GM21717 (cell line): ENCODE results near the gene NT5C.
"Not testable (repeated sequence)": the region's sequence is repeated elsewhere in the genome, so short reads cannot be mapped to it uniquely, and the experiment has no call there.

Source experiments
- ATAC-seq: cut with Tn5 transposase; IDR thresholded peaks from one replicate; pipeline ENCODE4 v1.9.1; 2021; ENCODE audit warnings: mild to moderate bottlenecking, moderate library complexity; ENCODE audit not compliant: unreplicated experiment

NT5C gene

DNA sequence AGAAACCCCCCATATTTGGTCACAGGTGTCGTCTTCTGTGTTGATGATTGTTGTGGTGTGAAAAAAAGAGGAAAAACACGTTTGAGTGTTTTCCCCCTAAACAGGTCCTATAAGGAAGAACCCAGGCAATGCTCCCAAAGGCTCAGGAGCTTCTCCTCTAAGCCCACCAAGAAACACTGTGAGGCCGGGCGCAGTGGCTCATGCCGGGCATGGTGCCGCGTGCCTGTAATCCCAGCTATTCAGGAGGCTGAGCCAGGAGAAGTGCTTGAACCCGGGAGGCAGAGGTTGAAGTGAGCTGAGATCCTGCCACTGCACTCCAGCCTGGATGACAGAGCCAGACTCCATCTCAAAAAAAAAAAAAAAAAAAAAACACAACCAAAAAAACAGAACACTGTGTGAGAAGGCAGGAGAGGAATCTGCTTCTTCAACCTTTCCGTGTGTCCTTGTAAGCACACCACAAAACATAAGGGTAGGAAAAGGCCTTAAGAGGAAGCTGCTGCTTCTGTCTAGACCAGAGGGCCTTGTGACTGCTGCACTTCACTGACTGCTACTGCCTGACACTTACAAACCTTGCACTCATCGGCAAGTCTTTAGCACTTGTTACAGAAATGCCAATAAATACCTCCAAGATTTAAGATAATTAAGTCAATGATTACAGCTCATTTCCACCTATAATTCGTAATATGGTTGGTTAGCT is 13.4 kb upstream of the NT5C start:
- no peak for ATAC-seq

DNA sequence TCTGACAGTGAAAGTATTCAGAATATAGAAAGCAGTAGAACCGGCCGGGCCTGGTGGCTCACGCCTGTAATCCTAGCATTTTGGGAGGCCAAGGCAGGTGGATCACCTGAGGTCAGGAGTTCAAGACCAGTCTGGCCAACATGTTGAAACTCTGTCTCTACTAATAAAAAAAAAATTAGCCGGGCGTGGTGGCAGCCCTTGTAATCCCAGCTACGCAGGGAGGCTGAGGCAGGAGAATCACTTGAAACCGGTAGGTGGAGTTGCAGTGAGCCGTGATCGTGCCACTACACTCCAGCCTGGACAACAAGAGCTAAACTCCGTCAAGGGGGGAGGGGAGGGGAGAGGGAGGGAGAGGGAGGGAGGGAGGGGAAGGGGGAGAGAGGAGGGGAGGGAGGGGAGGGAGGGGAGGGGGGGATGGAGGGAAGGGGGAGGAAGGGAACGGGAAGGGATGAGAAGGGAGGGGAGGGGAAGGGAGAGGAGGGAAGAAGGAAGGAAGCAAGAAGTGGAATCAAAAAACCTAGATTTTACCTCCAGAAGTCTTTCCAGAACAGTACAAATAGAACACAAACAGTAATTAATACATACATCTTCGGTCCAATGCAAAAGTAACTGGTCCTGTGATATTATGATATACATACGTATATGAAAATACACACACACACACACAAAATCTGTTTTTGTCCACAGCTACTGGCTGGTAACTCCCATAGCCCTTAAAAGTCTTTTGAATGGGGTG is 10.9 kb upstream of the NT5C start:
- no peak for ATAC-seq

GRCh38 chr17:75138519-75138918 is 7.0 kb upstream of the NT5C start:
- ATAC-seq, result no peak

- not testable (repeated sequence) for ATAC-seq
Measured at GRCh38 chr17:75137762-75138161, 6.2 kb upstream of the NT5C start.

GRCh38 chr17:75135946-75136345 is 4.4 kb upstream of the NT5C start:
- no peak for ATAC-seq

GRCh38 chr17:75135452-75135851 is 3.9 kb upstream of the NT5C start:
- no peak for ATAC-seq

- ATAC-seq, result not testable (repeated sequence)
Measured at GRCh38 chr17:75133607-75134347, 2.2 kb upstream of the NT5C start.

DNA sequence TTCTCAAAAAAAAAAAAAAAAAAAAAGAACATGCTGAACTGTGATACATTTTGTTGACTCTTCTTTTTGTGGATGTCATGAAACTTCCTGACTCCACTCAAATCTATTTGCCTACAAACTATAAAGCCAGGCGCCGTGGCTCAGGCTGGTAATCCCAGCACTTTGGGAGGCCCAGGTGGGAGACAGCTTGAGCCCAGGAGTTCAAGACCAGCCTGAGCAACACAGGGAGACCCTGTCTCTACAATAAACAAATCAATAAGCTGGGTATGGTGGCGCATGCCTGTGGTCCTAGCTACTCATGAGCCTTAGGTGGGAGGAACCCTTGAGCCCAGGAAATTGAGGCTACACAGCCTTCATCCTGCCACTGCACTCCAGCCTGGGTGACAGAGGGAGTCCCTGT is 1.5 kb upstream of the NT5C start:
- no peak for ATAC-seq

DNA sequence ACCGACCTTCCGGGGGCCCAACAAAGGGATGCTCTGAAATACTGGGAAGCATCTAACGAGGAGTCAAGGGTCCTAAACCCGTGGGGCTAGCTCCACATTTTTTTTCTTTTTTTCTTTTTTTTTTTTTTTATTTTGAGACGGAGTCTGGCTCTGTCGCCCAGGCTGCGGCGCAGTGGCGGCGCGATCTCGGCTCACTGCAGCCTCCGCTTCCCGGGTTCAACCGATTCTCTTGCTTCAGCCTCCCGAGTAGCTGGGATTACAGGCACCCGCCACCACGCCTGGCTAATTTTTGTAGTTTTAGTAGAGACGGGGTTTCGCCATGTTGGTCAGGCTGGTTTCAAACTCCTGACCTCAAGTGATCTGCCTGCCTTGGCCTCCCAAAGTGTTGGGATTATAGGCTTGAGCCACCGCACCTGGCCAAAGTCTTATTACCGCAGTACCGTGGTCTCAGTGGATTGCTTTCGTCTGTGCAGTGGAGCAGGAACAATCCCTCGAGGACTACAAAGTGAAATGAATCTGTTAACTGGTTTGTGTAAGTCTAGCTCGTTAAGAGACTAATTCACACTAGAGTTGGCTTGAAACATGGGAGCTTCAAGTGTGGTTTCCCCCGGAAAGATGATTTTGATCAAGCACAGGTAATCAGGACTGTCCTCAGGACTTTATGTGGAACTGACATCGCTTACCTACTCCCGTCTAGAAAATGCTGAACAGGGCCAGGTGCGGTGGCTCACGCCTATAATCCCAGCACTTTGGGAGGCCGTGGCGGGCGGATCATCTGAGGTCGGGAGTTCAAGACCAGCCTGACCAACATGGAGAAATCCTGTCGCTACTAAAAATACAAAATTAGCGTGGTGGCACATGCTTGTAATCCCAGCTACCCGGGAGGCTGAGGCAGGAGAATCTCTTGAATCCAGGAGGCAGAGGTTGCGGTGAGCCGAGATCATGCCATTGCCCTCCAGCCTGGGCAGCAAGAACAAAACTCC is 767 bp upstream of the NT5C start:
- not testable (repeated sequence) for ATAC-seq

GRCh38 chr17:75130632-75131277 is 787 bp downstream of the NT5C start:
- peak; percentile 22 for ATAC-seq

DNA sequence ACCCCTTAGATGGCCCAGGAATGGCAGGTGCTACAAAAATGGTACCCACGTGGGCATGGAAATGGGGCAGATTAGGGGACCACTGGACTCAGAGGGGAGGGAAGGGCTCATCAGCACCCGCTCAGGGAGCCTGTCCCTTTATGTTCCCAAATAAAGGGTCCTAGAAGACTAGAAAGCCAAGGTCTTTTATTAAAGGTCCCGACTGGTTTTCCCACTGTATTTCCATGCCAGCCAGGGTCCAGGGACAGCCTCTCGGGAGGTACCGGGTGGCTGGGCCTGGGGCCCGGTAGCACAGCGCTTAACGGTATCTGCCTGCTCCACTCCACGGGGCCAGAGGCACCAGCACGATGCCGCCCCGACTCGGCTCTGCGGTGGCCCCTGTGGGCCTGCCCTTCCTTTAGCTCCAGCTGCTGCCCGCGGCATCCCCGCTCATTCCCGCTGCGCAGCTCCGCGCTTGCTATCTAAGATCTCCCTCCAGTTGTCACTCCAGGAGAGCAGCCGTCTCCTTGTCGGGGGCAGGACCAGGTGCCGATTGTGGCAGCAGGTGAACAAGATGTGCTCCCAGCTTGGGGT is 1.4 kb downstream of the NT5C start:
- ATAC-seq, result no peak

DNA sequence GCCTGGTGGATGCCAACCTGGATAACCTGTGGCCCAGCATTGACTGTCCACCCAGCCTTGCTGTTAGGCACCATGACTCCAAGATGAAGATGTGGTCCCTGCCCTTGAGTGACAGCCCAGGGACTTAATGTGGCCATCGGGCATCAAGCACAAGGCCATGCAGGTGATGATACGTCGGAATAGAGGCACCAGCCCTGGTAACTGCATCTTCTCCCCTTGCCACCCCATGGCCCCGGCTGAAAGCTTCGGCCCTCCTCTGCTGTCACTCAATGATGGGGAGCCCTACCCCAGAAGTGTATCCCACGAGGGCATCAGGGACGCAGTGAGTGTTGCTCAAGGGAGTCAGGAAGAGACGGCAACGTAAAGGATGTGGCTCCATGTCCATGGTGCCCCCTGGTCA is 2.0 kb downstream of the NT5C start:
- no peak for ATAC-seq

DNA sequence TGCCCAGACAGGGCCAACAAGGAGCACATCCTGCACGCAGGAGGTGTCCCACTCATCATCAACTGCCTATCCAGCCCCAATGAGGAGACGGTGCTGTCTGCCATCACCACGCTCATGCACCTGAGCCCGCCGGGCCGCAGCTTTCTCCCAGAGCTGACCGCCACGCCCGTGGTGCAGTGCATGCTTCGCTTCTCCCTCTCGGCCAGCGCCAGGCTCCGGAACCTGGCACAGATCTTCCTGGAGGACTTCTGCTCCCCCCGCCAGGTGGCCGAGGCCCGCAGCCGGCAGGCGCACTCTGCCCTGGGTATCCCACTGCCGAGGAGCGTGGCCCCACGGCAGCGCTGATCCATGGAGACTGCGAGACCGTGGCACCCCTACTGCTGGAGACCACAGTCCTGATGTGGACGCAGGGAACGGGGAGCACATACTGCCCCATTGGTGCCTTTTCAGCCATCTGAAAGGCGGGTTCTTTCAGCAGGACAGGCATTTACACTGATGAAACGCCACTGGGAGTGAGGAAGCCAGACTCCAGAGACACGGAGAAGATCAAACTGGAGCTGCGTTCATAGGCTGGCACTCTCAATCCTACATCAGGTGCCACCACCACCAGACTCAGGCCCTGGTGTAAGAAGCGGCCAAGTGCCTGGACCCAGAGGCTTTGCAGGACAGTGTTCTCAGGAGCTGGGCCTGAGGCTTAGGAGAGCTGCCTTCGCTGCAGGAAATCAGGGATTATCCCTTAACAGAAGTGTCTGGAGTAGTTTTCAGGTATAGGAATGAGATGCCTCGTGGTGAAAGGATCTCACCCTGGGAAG is 2.6 kb downstream of the NT5C start:
- no peak for ATAC-seq

GRCh38 chr17:75127936-75128335 is 3.6 kb downstream of the NT5C start:
- ATAC-seq, result not testable (repeated sequence)

- ATAC-seq, result no peak
Measured at GRCh38 chr17:75126954-75127353, 4.6 kb downstream of the NT5C start.

GRCh38 chr17:75125984-75126383 is 5.6 kb downstream of the NT5C start:
- ATAC-seq, result no peak

DNA sequence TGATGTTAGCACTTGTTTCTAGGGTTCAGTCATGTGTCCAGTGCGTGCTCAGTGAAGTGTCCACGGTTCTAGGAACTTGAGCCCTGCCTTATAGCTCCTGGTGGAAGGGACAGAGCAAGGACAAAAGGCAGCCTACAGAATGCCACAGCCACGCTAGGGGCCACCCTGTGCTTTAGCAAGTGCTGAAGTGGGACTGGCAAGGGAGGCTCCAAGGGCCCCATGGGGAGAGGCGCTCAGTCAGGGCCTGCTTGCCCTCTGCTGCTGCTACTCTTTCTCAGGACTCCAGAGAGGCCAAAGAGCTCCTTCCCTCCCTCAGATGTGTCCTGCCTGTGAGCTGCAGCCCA is 6.8 kb downstream of the NT5C start:
- no peak for ATAC-seq

- ATAC-seq, result no peak
Measured at GRCh38 chr17:75124041-75124818, 7.3 kb downstream of the NT5C start.
